HepG2 (cell line): ENCODE results near the gene SHROOM1. TPM values are rescaled to one million over a fixed set of nuclear protein-coding genes. Genes with fewer than 3 reads are reported as not detected.

Experiments
- KDM5B ChIP-seq: sonication (generic); formaldehyde crosslinking; IDR thresholded peaks from 2 replicates; pipeline ENCODE4 v1.4.0; 2020; ENCODE audit warnings: missing genetic modification reagents, mild to moderate bottlenecking, borderline replicate concordance
- NCOA1 ChIP-seq: sonication (generic); formaldehyde crosslinking; IDR thresholded peaks from 2 replicates; pipeline ENCODE4 v1.9.0; 2021; ENCODE audit warnings: missing genetic modification reagents
- REL ChIP-seq: sonication (generic); formaldehyde crosslinking; conservative IDR thresholded peaks from 2 replicates; pipeline ENCODE4 v1.8.0; 2022; ENCODE audit warnings: mild to moderate bottlenecking, missing genetic modification reagents, moderate library complexity
- ZFP37 ChIP-seq: sonication (generic); formaldehyde crosslinking; IDR thresholded peaks from 2 replicates; pipeline ENCODE4 v1.4.0; 2020; ENCODE audit warnings: missing genetic modification reagents, borderline replicate concordance
- ZNF749 ChIP-seq: sonication (generic); formaldehyde crosslinking; IDR thresholded peaks from 2 replicates; pipeline ENCODE4 v1.8.0; 2022; ENCODE audit warnings: mild to moderate bottlenecking, missing genetic modification reagents, moderate library complexity, borderline replicate concordance
- polyA plus RNA-seq, 8 experiments: library from polyadenylated mRNA; depleted of rRNA in 3 of 8; stranded (reverse) in 7 of 8; unstranded in 1 of 8; fragments of >200 nt; fragmentation: Illumina TruSeq in 4 of 8; extraction: Trizol in 4 of 8; gene quantifications; 2 replicates each; pipeline versions ENCODE4 v1.2.1 to v1.2.3, GENCODE V29; 2011 to 2016; ENCODE audit warnings: low read depth in 4 of 8, missing spikeins in 1 of 8, mixed read lengths in 1 of 8; ENCODE audit not compliant: insufficient read depth in 1 of 8
- total RNA-seq, 5 experiments: library from RNA; depleted of rRNA; stranded (reverse); fragments of >200 nt; fragmentation: Illumina TruSeq; extraction: Trizol; gene quantifications; 2 replicates each; pipeline ENCODE4 v1.2.3, GENCODE V29; 2016; ENCODE audit warnings: low read depth in 1 of 5
- TF ChIP-seq, protein P1 (sequence below): sonication (generic); formaldehyde crosslinking; IDR thresholded peaks from 2 replicates; pipeline ENCODE4 v1.4.0; 2020; ENCODE audit warnings: missing genetic modification reagents, low read depth, mild to moderate bottlenecking, borderline replicate concordance
- TF ChIP-seq, protein P2 (sequence below): sonication (generic); formaldehyde crosslinking; IDR thresholded peaks from 2 replicates; pipeline ENCODE4 v1.5.0; 2020; ENCODE audit warnings: mild to moderate bottlenecking, missing genetic modification reagents
- TF ChIP-seq, protein P3 (sequence below), 2 experiments: fragments of 450-650 bp in 1 of 2; sonication (generic) in 1 of 2; formaldehyde crosslinking; IDR thresholded peaks; 2 replicates each; pipeline versions ENCODE4 v1.5.0 to v1.8.0; 2020 to 2022; ENCODE audit warnings: mild to moderate bottlenecking in 1 of 2, missing genetic modification reagents in 1 of 2
- TF ChIP-seq, protein P4 (sequence below): sonication (generic); formaldehyde crosslinking; IDR thresholded peaks from 2 replicates; pipeline ENCODE4 v1.9.0; 2022; ENCODE audit warnings: missing genetic modification reagents, mild to moderate bottlenecking, borderline replicate concordance

SHROOM1 gene
- total and polyA plus RNA-seq, 2 of the 13 experiments (the other 11 are each of a cell fraction or from before 2014, with no cell fraction given) = 18.2 to 25.7 TPM

DNA sequence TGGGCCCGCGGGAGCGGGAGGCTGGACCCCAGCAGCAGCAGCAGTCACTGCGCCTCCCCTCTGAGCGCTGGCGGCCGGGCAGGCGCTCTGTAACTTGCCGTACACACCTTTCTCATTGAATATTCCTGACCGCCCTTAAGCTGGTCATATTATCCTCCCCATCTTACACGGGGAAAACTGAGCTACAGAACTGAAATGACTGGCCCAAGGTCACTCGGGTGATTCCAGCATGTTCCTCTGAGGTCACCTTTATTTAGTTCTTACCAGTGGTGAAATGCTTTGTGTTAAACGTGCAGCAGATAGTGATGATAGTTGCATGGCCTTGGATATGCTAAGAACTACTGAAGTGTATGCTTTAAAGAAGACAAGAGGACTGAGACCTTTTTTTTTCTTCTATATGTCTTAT is 36.6 kb upstream of the SHROOM1 start (continued):
- peak; percentile 52; the same call in 1 of the 2 replicates for TF ChIP-seq KDM5B (CRISPR knock-in tag)
- TF ChIP-seq NCOA1 = no peak
- TF ChIP-seq, protein P1, sequence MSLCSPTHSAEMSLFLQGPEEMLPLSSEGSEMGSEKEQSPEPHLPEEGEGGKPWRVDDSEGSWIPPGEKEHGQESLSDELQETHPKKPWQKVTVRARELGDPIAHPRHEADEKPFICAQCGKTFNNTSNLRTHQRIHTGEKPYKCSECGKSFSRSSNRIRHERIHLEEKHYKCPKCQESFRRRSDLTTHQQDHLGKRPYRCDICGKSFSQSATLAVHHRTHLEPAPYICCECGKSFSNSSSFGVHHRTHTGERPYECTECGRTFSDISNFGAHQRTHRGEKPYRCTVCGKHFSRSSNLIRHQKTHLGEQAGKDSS = no peak
- TF ChIP-seq ZNF749 = no peak
- TF ChIP-seq ZFP37 (CRISPR knock-in tag) = no peak
- TF ChIP-seq, protein P2, sequence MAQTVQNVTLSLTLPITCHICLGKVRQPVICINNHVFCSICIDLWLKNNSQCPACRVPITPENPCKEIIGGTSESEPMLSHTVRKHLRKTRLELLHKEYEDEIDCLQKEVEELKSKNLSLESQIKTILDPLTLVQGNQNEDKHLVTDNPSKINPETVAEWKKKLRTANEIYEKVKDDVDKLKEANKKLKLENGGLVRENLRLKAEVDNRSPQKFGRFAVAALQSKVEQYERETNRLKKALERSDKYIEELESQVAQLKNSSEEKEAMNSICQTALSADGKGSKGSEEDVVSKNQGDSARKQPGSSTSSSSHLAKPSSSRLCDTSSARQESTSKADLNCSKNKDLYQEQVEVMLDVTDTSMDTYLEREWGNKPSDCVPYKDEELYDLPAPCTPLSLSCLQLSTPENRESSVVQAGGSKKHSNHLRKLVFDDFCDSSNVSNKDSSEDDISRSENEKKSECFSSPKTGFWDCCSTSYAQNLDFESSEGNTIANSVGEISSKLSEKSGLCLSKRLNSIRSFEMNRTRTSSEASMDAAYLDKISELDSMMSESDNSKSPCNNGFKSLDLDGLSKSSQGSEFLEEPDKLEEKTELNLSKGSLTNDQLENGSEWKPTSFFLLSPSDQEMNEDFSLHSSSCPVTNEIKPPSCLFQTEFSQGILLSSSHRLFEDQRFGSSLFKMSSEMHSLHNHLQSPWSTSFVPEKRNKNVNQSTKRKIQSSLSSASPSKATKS (CRISPR knock-in tag) = no peak; the same call in 1 of the 2 replicates
- TF ChIP-seq, protein P3, sequence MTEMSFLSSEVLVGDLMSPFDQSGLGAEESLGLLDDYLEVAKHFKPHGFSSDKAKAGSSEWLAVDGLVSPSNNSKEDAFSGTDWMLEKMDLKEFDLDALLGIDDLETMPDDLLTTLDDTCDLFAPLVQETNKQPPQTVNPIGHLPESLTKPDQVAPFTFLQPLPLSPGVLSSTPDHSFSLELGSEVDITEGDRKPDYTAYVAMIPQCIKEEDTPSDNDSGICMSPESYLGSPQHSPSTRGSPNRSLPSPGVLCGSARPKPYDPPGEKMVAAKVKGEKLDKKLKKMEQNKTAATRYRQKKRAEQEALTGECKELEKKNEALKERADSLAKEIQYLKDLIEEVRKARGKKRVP (CRISPR knock-in tag; IDR thresholded peaks at IDR 0.05) = no peak
- TF ChIP-seq, protein P4, sequence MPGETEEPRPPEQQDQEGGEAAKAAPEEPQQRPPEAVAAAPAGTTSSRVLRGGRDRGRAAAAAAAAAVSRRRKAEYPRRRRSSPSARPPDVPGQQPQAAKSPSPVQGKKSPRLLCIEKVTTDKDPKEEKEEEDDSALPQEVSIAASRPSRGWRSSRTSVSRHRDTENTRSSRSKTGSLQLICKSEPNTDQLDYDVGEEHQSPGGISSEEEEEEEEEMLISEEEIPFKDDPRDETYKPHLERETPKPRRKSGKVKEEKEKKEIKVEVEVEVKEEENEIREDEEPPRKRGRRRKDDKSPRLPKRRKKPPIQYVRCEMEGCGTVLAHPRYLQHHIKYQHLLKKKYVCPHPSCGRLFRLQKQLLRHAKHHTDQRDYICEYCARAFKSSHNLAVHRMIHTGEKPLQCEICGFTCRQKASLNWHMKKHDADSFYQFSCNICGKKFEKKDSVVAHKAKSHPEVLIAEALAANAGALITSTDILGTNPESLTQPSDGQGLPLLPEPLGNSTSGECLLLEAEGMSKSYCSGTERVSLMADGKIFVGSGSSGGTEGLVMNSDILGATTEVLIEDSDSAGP (CRISPR knock-in tag) = no peak
- peak; percentile 20; the same call in 1 of the 2 replicates for TF ChIP-seq REL (CRISPR knock-in tag)
- TF ChIP-seq, all 625 proteins: peak for 20
